ENCODE measurements around the gene KLHDC7B.
A peak's percentile ranks its signal among the peaks of the same experiment; 100 is the strongest.

KLHDC7B gene

DNA sequence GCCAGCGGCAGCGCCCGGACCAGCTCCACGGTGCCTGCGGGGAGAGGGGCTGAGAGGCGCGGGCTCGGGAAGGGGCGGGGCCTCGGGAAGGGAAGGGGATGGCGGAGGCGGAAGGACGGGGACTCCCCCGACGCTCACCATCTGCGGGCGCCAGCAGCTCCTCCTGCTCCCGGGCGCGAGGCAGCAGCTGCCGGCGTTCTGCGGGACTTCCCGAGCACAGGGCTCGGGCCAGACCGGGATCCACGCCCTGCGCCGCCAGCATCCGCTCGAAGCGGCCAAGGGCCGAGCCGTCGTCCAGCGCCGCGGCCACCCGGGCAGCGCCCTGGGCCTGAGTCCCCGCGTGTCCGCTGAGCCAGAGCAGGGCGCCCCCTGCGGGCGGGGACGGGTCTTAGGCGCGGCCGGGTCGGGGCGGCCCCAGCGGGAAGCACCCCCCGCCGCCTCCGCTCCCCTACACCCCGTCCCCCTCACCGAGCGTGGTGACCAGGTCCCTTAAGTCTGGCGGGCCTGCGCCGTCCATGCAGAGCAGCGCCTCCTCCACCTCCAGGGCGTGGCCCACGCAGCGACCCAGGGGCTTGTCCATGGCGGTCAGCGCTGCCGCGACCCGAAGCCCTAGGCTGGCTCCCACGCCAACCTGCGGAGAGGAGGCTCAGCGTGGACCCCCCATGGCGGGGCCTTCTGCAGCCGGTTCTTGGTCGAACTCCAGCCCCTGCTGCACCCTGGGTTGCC is 19.4 kb upstream of the KLHDC7B start:
- DNase-seq (ENCODE audit: low read depth in 1 of 2, low spot score in 1 of 2), result peak; percentile 84 to 90
- Histone ChIP-seq H3K27ac (replicated peaks) (peak overlapping the region; percentile 91), H3K4me3 (replicated peaks; ENCODE audit: insufficient read depth, low read length) (peak overlapping the region; percentile 70), H3K27me3 (ENCODE audit: insufficient read depth, poor library complexity, severe bottlenecking) (no peaks in the 10 kb centered on the region)
- TF ChIP-seq POLR2AphosphoS5 (IDR thresholded peaks at IDR 0.05; ENCODE audit: low read depth) (no peak; the same call in 1 of the 2 replicates), GABPA (IDR thresholded peaks at IDR 0.05; ENCODE audit: low read depth) (peak; percentile 33; the same call in 1 of the 2 replicates), SPI1 (IDR thresholded peaks at IDR 0.05; ENCODE audit: borderline replicate concordance, low read depth) (no peak)
- TF ChIP-seq, protein P1, sequence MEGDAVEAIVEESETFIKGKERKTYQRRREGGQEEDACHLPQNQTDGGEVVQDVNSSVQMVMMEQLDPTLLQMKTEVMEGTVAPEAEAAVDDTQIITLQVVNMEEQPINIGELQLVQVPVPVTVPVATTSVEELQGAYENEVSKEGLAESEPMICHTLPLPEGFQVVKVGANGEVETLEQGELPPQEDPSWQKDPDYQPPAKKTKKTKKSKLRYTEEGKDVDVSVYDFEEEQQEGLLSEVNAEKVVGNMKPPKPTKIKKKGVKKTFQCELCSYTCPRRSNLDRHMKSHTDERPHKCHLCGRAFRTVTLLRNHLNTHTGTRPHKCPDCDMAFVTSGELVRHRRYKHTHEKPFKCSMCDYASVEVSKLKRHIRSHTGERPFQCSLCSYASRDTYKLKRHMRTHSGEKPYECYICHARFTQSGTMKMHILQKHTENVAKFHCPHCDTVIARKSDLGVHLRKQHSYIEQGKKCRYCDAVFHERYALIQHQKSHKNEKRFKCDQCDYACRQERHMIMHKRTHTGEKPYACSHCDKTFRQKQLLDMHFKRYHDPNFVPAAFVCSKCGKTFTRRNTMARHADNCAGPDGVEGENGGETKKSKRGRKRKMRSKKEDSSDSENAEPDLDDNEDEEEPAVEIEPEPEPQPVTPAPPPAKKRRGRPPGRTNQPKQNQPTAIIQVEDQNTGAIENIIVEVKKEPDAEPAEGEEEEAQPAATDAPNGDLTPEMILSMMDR (IDR thresholded peaks at IDR 0.05; ENCODE audit: insufficient read depth, low read length), result peak; percentile 26
- TF ChIP-seq, protein P2, sequence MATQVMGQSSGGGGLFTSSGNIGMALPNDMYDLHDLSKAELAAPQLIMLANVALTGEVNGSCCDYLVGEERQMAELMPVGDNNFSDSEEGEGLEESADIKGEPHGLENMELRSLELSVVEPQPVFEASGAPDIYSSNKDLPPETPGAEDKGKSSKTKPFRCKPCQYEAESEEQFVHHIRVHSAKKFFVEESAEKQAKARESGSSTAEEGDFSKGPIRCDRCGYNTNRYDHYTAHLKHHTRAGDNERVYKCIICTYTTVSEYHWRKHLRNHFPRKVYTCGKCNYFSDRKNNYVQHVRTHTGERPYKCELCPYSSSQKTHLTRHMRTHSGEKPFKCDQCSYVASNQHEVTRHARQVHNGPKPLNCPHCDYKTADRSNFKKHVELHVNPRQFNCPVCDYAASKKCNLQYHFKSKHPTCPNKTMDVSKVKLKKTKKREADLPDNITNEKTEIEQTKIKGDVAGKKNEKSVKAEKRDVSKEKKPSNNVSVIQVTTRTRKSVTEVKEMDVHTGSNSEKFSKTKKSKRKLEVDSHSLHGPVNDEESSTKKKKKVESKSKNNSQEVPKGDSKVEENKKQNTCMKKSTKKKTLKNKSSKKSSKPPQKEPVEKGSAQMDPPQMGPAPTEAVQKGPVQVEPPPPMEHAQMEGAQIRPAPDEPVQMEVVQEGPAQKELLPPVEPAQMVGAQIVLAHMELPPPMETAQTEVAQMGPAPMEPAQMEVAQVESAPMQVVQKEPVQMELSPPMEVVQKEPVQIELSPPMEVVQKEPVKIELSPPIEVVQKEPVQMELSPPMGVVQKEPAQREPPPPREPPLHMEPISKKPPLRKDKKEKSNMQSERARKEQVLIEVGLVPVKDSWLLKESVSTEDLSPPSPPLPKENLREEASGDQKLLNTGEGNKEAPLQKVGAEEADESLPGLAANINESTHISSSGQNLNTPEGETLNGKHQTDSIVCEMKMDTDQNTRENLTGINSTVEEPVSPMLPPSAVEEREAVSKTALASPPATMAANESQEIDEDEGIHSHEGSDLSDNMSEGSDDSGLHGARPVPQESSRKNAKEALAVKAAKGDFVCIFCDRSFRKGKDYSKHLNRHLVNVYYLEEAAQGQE (IDR thresholded peaks at IDR 0.05; ENCODE audit: insufficient replicate concordance, low read depth), result peak; percentile 33

DNA sequence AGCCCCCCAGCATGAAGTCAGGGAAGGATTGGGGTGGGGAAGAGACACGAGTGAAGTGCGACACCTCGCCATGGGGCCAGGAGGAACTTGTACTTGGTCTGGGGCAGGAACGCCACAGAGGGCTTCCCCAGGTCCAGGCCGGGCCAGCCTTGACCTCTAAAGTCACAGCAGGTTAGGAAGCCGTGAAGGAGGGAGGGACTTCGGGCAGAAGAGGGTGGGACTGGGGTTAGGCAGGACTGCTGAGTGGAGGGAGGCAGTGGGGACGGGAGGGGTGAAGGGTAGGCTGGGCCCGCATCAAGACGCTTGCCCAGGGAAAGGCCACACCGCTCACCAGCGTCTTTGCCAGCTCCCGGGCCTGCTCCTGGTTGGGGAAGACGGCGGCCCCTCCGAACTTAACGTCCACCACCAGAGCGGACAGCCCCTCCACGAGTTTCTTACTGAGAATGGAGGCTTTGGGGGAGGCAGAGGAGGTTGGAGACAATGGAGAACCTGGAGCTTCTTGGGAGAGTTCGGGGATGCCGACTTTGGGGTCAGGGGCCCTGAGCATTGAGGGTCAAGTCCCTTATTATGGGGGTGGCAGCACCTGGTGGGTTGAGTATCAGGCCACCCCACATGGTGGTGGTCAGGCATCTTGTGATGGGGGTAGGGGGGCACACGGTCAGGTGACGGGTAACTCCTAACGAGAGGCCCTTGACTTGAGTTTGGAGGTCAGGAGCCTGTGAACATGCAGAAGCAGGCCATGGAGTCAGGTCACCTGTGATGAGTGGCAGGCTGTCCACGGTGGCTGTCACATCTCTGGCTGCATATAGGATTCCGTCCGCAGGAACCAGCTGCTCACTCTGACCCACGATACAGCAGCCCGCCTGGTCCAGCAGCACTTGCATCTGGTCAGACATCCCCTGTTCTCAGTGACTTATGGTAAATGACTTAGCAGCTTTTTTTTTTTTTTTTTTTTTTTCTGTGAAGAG is 18.6 kb upstream of the KLHDC7B start:
- H3K27me3 ChIP-seq (ENCODE audit: insufficient read depth, poor library complexity, severe bottlenecking), result no peaks in the 10 kb centered on the region
- peak overlapping the region; percentile 91 for H3K27ac ChIP-seq (replicated peaks)

More for the DNA sequence above, 18.6 kb upstream of the KLHDC7B start:
- no peak for TF ChIP-seq SPI1 (IDR thresholded peaks at IDR 0.05; ENCODE audit: borderline replicate concordance, low read depth)
- TF ChIP-seq, protein P1 (IDR thresholded peaks at IDR 0.05; ENCODE audit: insufficient read depth, low read length), result no peak
- TF ChIP-seq GABPA (IDR thresholded peaks at IDR 0.05; ENCODE audit: low read depth), result no peak
- peak; percentile 56; the same call in 1 of the 2 replicates for TF ChIP-seq POLR2AphosphoS5 (IDR thresholded peaks at IDR 0.05; ENCODE audit: low read depth)
- TF ChIP-seq, protein P2 (IDR thresholded peaks at IDR 0.05; ENCODE audit: insufficient replicate concordance, low read depth), result no peak
- peak overlapping the region; percentile 70 for H3K4me3 ChIP-seq (replicated peaks; ENCODE audit: insufficient read depth, low read length)
- peak; percentile 71 to 89 for DNase-seq (ENCODE audit: low read depth in 1 of 2, low spot score in 1 of 2)

All from HL-60 (cell line).